HG03432 (cell line): ENCODE data around the gene GLB1L.
A peak's percentile ranks its signal among the peaks of the same experiment; 100 is the strongest.

Experiments
- ATAC-seq: cut with Tn5 transposase; IDR thresholded peaks from one replicate; pipeline ENCODE4 v1.9.1; 2021; ENCODE audit warnings: mild to moderate bottlenecking, moderate library complexity; ENCODE audit not compliant: unreplicated experiment

Gene GLB1L

GRCh38 chr2:219228041-219228910 lies 17.0 kb downstream of the GLB1L start:
- no peak for ATAC-seq

DNA sequence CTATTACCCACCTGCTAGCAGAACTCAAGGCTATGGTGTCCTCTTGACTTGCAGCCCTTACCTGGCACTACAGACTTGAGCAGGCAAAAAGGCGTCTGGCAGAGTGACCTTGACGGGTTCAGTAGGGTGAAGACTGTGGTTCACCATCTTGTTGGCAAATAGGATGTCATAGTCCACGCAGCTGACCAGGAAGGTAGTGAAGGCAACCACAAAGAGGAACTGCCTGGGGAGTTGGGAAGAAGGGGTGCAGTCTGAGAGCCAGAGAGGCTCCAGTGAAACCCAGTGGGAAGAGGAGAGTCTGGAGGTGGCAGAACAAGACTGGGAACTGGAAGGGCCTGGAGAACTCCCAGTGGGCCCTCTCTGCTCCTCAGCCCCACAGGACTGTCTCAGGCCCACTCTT lies 19.9 kb downstream of the GLB1L start:
- ATAC-seq = no peak

- no peak for ATAC-seq
Measured at GRCh38 chr2:219223831-219224610, 21.2 kb downstream of the GLB1L start.

- no peak for ATAC-seq
Measured at GRCh38 chr2:219221957-219222518, 23.2 kb downstream of the GLB1L start.

GRCh38 chr2:219220652-219221402 lies 24.4 kb downstream of the GLB1L start:
- ATAC-seq = no peak

GRCh38 chr2:219219784-219220532 lies 25.3 kb downstream of the GLB1L start:
- ATAC-seq = no peak

GRCh38 chr2:219218732-219219701 lies 26.2 kb downstream of the GLB1L start, which contains the start of gene ABCB6:
TSS of gene ABCB6 (minus strand) at chr2:219218958. CDS start at chr2:219218673, 285 bp downstream.
- peak; percentile 82 for ATAC-seq

- no peak for ATAC-seq
Measured at GRCh38 chr2:219218217-219218731, 27.0 kb downstream of the GLB1L start.

GRCh38 chr2:219216535-219216915 lies 28.7 kb downstream of the GLB1L start:
- ATAC-seq = no peak

- ATAC-seq = no peak
Measured at GRCh38 chr2:219215871-219216534, 29.2 kb downstream of the GLB1L start.

GRCh38 chr2:219214786-219215185 lies 30.5 kb downstream of the GLB1L start:
- no peak for ATAC-seq

DNA sequence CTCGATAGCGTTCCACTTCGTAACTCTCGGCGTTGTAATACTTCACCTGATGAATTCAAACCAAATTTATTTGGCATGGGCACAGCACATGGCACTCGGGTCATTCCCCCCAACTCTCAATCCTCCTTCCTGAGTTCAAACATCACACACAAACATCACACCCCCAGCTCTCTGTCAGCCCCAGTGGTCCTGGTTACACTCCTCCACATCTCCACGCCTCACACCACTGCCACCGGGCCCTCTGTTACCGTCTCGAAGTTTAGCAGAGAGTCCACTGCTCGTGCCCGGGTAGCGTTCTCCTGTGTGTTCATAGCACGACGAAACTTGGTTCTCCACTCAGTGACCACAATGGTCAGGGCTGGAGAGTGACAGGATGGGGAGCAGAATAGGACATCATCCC lies 31.1 kb downstream of the GLB1L start:
- no peak for ATAC-seq

DNA sequence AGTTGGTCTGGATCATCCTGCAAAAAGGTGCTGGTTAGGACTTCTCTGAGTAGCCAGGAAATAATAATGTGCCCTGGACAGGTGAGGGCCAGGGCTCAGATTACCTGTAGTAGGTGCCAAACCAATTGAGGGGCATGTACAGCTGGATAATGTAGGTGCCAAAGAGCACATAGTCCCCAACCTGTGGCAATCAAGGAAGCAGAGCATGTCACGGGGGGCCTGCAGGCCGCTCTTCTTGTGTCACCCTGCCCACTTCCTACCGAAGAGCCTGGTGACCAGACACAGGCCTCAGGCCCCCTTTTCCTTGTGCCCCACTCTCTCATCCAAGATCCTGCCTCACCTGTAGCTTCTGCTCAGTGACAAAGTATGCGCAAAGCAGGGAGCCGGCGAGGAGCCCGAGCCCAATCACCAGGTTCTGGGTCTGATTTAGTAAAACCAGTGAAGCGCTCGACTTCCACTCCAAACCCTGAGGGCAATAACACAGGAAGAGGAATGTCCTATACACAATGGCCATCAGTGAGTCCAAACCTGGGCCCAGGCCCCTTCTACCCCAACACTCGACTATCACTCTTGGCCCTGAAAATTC lies 31.7 kb downstream of the GLB1L start:
- no peak for ATAC-seq

- ATAC-seq = no peak
Measured at GRCh38 chr2:219213026-219213415, 32.2 kb downstream of the GLB1L start.

DNA sequence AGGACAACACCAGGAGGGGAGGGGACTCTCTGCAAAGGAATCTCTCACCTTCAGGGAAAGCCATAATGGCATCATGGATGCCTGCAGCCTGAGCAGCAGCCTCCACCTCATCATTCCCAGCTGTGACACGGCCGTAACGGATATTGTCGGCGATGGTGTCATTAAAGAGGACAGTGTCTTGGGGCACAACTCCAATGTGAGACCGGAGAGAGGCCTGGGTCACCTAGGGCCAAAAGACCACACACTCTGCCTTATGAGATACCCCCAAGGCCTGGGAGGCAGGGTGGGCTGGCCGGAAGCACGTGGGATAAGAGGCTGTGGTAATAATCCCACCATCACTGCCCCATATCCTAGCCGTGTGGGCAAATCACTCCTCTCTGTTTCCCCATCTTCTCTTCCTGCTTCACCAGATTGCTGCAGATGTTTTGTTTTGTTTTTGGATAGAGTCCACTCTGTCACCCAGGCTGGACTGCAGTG lies 34.3 kb downstream of the GLB1L start:
- ATAC-seq = no peak

GRCh38 chr2:219210196-219210885 lies 34.9 kb downstream of the GLB1L start:
- no peak for ATAC-seq
